ENCODE data around the gene FNIP1.
A peak's percentile ranks its signal among the peaks of the same experiment; 100 is the strongest.

Gene FNIP1

GRCh38 chr5:131637694-131638093, 159.1 kb downstream of the FNIP1 start:
- Histone ChIP-seq H3K79me2 (ENCODE audit: insufficient read depth, low read length) (peaks cover 24% of the 10 kb centered on the region), H3K36me3 (ENCODE audit: insufficient read depth, low read length) (peaks cover 8% of the 10 kb centered on the region), H3K4me1 (ENCODE audit: insufficient read depth, low read length) (peaks cover 36% of the 10 kb centered on the region), H3K9me3 (ENCODE audit: insufficient read depth, low read length, severe bottlenecking) (no peaks in the 10 kb centered on the region), H4K20me1 (ENCODE audit: insufficient read depth, low read length) (no peaks in the 10 kb centered on the region), H3K4me3 (ENCODE audit: low read depth in 1 of 2, low read length in 2 of 2) (no peak overlapping the region), H3K27me3 (ENCODE audit: insufficient read depth, low read length, poor library complexity) (no peaks in the 10 kb centered on the region), H3K27ac (ENCODE audit: low read length) (no peak overlapping the region; the same call in 1 of the 2 replicates), H3K4me2 (ENCODE audit: insufficient read depth, low read length) (no peak overlapping the region), H3K9ac (ENCODE audit: low read depth, low read length) (no peak overlapping the region), H2AFZ (ENCODE audit: low read depth, low read length) (no peak overlapping the region)
- DNase-seq (no peak), ATAC-seq (ENCODE audit: insufficient read depth, low read depth) (no peak)
- TF ChIP-seq EZH2 (IDR thresholded peaks at IDR 0.05; ENCODE audit: borderline replicate concordance, low read depth, low read length, severe bottlenecking): no peak
- no peak for TF ChIP-seq CTCF (IDR thresholded peaks at IDR 0.05; ENCODE audit: borderline replicate concordance, extremely low read depth, low read length, poor library complexity, severe bottlenecking)

GRCh38 chr5:131635684-131636572, 160.9 kb downstream of the FNIP1 start:
- Histone ChIP-seq H3K27me3 (ENCODE audit: insufficient read depth, low read length, poor library complexity) (no peaks in the 10 kb centered on the region), H3K79me2 (ENCODE audit: insufficient read depth, low read length) (peaks cover 41% of the 10 kb centered on the region), H3K36me3 (ENCODE audit: insufficient read depth, low read length) (peaks cover 5% of the 10 kb centered on the region; the same call in 1 of the 2 replicates), H3K4me3 (ENCODE audit: low read depth in 1 of 2, low read length in 2 of 2) (peak overlapping the region; percentile 58 to 84), H3K9ac (ENCODE audit: low read depth, low read length) (peak overlapping the region; percentile 88), H3K9me3 (ENCODE audit: insufficient read depth, low read length, severe bottlenecking) (no peaks in the 10 kb centered on the region), H4K20me1 (ENCODE audit: insufficient read depth, low read length) (peaks cover 10% of the 10 kb centered on the region; the same call in 1 of the 2 replicates), H3K4me1 (ENCODE audit: insufficient read depth, low read length) (peaks cover 52% of the 10 kb centered on the region), H3K27ac (ENCODE audit: low read length) (peak overlapping the region; percentile 98), H3K4me2 (ENCODE audit: insufficient read depth, low read length) (peak overlapping the region; percentile 69), H2AFZ (ENCODE audit: low read depth, low read length) (peak overlapping the region; percentile 66)
- TF ChIP-seq CTCF (IDR thresholded peaks at IDR 0.05; ENCODE audit: borderline replicate concordance, extremely low read depth, low read length, poor library complexity, severe bottlenecking) (no peak), EZH2 (IDR thresholded peaks at IDR 0.05; ENCODE audit: borderline replicate concordance, low read depth, low read length, severe bottlenecking) (no peak)
- no peak for DNase-seq
- peak; percentile 3 for ATAC-seq (ENCODE audit: insufficient read depth, low read depth)

GRCh38 chr5:131634996-131635683, 161.7 kb downstream of the FNIP1 start, which contains the start of gene RAPGEF6:
Gene RAPGEF6 (minus strand): TSS chr5:131635229. CDS start chr5:131635030, 199 bp downstream.
- DNase-seq (peak; percentile 99), ATAC-seq (ENCODE audit: insufficient read depth, low read depth) (peak; percentile 92)
- TF ChIP-seq EZH2 (IDR thresholded peaks at IDR 0.05; ENCODE audit: borderline replicate concordance, low read depth, low read length, severe bottlenecking): no peak
- peak; percentile 31 for TF ChIP-seq CTCF (IDR thresholded peaks at IDR 0.05; ENCODE audit: borderline replicate concordance, extremely low read depth, low read length, poor library complexity, severe bottlenecking)
- Histone ChIP-seq H3K4me1 (ENCODE audit: insufficient read depth, low read length) (peaks cover 58% of the 10 kb centered on the region), H3K4me3 (ENCODE audit: low read depth in 1 of 2, low read length in 2 of 2) (peak within 1 kb of the TSS; percentile 65 to 84), H3K79me2 (ENCODE audit: insufficient read depth, low read length) (peaks cover 49% of the 10 kb centered on the region), H3K9me3 (ENCODE audit: insufficient read depth, low read length, severe bottlenecking) (no peaks in the 10 kb centered on the region), H2AFZ (ENCODE audit: low read depth, low read length) (peak within 1 kb of the TSS; percentile 94), H4K20me1 (ENCODE audit: insufficient read depth, low read length) (peaks cover 10% of the 10 kb centered on the region; the same call in 1 of the 2 replicates), H3K27me3 (ENCODE audit: insufficient read depth, low read length, poor library complexity) (no peaks in the 10 kb centered on the region), H3K36me3 (ENCODE audit: insufficient read depth, low read length) (peaks cover 5% of the 10 kb centered on the region; the same call in 1 of the 2 replicates), H3K27ac (ENCODE audit: low read length) (peak within 1 kb of the TSS; percentile 98), H3K4me2 (ENCODE audit: insufficient read depth, low read length) (peak within 1 kb of the TSS; percentile 69), H3K9ac (ENCODE audit: low read depth, low read length) (peak within 1 kb of the TSS; percentile 88)

All from DND-41 (cell line).